Mucosa of rectum (tissue), 2 donors: ENCODE data around the gene DGCR8.

Experiments used
- H3K27ac ChIP-seq, 2 donors: one replicate each; pipeline ENCODE4 v1.7.0; 2013; ENCODE audit warnings: inconsistent platforms in 2 of 2, low read depth in 2 of 2, low read length in 2 of 2
- H3K27me3 ChIP-seq, 2 donors: one replicate each; pipeline ENCODE4 v1.7.0; 2013; ENCODE audit warnings: low read length in 2 of 2; ENCODE audit not compliant: control insufficient read depth in 2 of 2, insufficient read depth in 2 of 2
- H3K36me3 ChIP-seq, 2 donors: one replicate each; pipeline ENCODE4 v1.7.0; 2013; ENCODE audit warnings: low read length in 2 of 2; ENCODE audit not compliant: control insufficient read depth in 2 of 2, insufficient read depth in 2 of 2
- H3K4me1 ChIP-seq, 2 donors: one replicate each; pipeline ENCODE4 v1.7.0; 2013; ENCODE audit warnings: low read length in 2 of 2, mild to moderate bottlenecking in 1 of 2; ENCODE audit not compliant: control insufficient read depth in 2 of 2, insufficient read depth in 2 of 2
- H3K4me3 ChIP-seq, 2 donors: one replicate each; pipeline ENCODE4 v1.7.0; 2013; ENCODE audit warnings: low read length in 2 of 2
- H3K9ac ChIP-seq, 2 donors: one replicate each; pipeline ENCODE4 v1.7.0; 2013; ENCODE audit warnings: low read length in 2 of 2, low read depth in 1 of 2, mild to moderate bottlenecking in 1 of 2
- H3K9me3 ChIP-seq, 2 donors: one replicate each; pipeline ENCODE4 v1.7.0; 2013; ENCODE audit warnings: low read length in 2 of 2; ENCODE audit not compliant: control insufficient read depth in 2 of 2
- donor health status: healthy.
- donor health status: Normal muscosa, but diverticular disease.

Gene DGCR8

DNA sequence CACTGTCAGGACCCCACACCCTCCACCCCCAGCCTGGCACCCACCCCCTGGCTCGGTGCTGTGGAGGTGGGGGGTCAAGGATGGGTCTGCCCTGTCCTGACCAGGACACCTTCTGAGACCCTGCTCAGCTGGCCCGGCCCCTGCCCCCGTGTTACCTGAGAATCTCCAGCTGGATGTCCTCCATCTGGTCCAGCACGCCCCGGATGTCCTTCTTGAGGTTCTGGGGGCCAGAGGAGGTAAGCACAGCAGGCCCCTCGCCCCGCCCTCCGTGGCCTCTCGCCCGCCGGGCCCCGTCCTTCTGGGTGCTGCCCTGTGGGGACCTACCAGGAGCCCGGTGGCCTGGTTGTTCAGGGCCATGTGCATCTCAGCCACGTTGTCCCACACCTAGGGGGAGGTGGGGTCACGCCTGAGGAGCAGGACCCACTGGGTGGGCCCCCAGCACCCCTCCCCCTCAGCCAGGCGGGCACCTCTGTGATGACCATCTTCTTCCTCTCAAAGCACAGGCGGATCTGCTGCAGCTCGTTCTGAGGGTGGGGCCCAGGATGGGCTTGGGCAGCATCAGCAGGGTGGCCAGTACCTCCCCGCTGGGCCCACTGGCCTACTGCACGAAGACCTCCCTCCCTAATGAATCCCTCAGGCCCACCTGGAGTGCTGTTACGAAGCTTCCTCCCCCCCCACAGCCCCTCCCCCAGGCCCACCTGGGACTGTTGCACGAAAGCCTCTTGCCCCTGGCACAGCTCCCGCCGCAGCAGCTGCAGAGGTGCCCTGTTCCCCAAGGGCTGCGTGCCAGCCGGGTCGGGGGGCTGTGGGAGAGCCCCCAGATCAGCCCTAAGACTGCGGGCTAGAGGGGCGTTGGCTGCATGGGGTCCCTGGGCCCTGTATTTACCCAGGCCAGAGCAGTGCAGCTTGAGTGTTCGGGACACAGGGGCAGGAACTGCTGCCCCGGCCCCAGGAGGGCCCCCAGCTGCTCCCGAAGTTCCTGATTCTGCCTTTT is 69.5 kb downstream of the DGCR8 start:
- no peaks in the 10 kb centered on the region for H3K36me3 ChIP-seq
- H3K9ac ChIP-seq: no peak overlapping the region
- no peaks in the 10 kb centered on the region for H3K9me3 ChIP-seq
- no peak overlapping the region for H3K27ac ChIP-seq
- H3K4me3 ChIP-seq: no peak overlapping the region
- H3K27me3 ChIP-seq: peaks cover 0 to 2% of the 10 kb centered on the region in 2 donors
- no peaks in the 10 kb centered on the region for H3K4me1 ChIP-seq

DNA sequence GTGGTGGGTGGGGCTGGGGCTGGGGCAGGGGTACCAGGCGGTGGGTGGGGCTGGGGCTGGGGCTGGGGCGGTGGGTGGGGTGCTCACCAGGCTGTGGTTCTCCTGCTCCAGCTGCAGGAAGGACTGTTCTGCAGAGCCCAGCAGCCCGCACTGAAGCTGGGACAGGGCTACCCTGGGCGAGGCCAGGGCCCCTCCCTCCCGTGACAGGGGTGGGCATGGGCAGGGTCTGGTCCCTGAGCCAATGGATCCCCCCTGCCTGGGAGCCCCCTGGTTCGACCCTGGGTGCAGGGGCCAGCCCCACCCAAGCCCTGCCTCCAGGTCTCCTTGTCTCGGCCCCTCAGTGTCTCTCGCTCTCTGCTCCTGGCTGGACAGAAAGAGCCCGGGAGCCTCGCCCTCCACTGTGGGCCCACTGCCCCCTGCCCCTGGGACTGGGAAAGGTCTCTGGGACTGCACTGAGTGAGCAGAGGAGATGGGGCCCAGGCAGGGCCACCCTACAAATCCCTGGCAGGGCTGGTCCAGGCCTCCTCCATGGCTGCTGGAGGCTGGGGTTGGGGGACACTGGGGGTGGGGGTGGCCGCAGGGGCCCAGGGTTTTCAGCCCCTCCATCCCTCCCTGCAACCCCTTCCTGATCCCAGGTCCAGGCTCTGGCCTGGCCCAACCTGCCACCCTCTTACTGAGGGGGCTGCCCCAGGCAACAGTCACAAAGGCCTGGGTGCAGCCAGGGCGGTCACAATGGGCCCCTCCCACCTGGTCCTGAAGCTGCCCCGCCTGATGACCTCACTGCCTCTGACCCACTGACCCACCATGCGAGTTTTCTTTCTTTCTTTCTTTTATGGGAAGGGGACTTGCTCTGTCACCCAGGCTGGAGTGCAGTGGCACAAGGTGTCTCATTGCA is 70.6 kb downstream of the DGCR8 start, which contains the start of gene CCDC188:
Gene CCDC188 (minus strand): TSS at position 675 of the 895 bp plus-strand sequence. CDS start 69 bp downstream, at position 606.
- Histone ChIP-seq H3K9me3 (no peaks in the 10 kb centered on the region), H3K9ac (no peak within 1 kb of the TSS), H3K36me3 (no peaks in the 10 kb centered on the region), H3K27ac (no peak within 1 kb of the TSS), H3K27me3 (peaks cover 0 to 2% of the 10 kb centered on the region in 2 donors), H3K4me1 (no peaks in the 10 kb centered on the region), H3K4me3 (no peak within 1 kb of the TSS)

DNA sequence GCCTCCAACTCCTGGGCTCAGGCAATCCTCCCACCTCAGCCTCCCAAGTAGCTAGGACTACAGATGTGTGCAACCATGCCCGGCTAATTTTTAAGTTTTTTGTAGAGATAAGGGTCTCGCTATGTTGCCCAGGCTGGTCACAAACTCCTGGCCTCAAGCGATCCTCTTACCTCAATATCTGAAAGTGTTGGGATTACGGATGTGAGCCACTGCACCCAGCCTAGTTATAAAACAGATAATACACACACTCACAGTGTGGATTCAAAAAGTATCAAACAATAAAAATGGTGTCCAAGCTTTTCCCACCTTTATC is 71.2 kb downstream of the DGCR8 start:
- no peaks in the 10 kb centered on the region for H3K4me1 ChIP-seq
- H3K36me3 ChIP-seq: no peaks in the 10 kb centered on the region
- H3K27me3 ChIP-seq: peaks cover 0 to 2% of the 10 kb centered on the region in 2 donors
- no peak overlapping the region for H3K27ac ChIP-seq
- no peaks in the 10 kb centered on the region for H3K9me3 ChIP-seq
- H3K4me3 ChIP-seq: no peak overlapping the region
- no peak overlapping the region for H3K9ac ChIP-seq

DNA sequence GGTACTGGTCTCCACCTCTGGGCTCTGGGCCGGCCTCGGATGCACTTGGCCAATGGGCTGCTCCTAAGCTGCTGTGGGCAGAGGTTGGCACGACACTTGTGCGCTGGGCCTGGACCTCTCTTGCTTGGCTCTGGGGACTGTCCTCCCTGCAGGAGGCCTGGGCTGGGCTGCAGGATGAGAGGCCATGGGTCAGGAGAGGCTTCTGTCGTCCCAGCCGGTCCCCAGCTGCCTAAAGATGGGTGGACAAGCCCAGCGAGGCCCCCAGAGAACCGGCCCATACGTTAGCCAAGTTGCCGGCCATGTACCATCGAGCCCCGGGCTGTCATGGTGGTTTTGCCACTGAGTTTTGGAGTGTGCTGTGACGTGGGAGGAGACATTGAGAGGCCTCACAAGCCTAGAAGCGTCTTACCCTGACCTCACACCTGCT is 72.4 kb downstream of the DGCR8 start:
- Histone ChIP-seq H3K9me3 (no peaks in the 10 kb centered on the region), H3K9ac (no peak overlapping the region), H3K36me3 (no peaks in the 10 kb centered on the region), H3K4me3 (no peak overlapping the region), H3K4me1 (no peaks in the 10 kb centered on the region), H3K27ac (no peak overlapping the region), H3K27me3 (peaks cover 0 to 2% of the 10 kb centered on the region in 2 donors)

DNA sequence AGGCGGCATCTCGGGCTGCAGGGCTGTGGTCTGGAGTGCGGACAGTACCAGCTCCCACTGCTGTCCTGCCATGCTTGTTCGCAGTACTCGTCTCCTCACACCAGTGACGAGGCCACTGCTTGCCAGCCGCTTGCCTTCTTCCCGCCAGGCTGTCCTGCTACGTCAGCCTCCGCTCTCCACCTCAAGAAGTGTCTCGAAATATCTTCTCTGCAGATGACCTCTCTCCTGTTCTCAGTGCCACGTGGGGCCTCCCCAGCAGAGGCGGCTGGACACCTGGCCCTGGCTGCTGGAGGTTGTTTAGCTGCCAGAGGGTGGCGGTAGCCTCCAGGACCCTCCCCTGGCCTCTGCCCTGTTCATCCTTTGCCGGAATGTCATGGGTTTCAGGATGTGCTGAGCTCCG is 73.9 kb downstream of the DGCR8 start:
- Histone ChIP-seq H3K27me3 (peaks cover 0 to 2% of the 10 kb centered on the region in 2 donors), H3K9ac (no peak overlapping the region), H3K27ac (no peak overlapping the region), H3K9me3 (no peaks in the 10 kb centered on the region), H3K4me1 (no peaks in the 10 kb centered on the region), H3K36me3 (no peaks in the 10 kb centered on the region), H3K4me3 (no peak overlapping the region)

DNA sequence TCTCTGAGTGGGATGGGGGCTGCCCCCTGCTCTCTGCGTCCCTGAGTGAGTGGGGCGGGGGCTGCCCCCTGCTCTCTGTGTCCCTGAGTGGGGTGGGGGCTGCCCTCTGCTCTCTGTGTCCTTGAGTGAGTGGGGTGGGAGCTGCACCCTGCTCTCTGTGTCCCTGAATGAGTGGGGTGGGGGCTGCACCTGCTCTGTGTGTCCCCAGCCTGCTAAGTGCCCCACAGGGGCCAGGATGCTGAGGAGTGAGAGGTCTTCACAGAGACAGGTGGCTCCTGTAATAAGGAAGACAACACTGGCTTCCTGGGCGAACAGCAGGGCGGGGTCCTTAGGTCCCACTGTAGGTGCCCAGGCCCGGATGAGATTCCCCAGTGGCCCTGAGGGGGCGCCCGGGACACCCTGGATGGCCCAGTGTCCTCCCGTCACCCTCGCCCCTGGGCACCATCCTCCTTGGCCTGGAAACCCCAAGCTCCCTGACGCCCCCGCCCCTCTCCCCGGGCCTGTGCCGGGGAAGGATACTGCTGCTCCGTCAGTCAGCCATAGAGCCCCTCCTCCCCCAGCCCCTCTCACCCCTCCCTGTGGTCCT is 74.7 kb downstream of the DGCR8 start:
- no peak overlapping the region for H3K9ac ChIP-seq
- no peak overlapping the region for H3K4me3 ChIP-seq
- H3K27me3 ChIP-seq: peaks cover 0 to 2% of the 10 kb centered on the region in 2 donors
- H3K36me3 ChIP-seq: no peaks in the 10 kb centered on the region
- H3K27ac ChIP-seq: no peak overlapping the region
- H3K9me3 ChIP-seq: no peaks in the 10 kb centered on the region
- H3K4me1 ChIP-seq: no peaks in the 10 kb centered on the region

DNA sequence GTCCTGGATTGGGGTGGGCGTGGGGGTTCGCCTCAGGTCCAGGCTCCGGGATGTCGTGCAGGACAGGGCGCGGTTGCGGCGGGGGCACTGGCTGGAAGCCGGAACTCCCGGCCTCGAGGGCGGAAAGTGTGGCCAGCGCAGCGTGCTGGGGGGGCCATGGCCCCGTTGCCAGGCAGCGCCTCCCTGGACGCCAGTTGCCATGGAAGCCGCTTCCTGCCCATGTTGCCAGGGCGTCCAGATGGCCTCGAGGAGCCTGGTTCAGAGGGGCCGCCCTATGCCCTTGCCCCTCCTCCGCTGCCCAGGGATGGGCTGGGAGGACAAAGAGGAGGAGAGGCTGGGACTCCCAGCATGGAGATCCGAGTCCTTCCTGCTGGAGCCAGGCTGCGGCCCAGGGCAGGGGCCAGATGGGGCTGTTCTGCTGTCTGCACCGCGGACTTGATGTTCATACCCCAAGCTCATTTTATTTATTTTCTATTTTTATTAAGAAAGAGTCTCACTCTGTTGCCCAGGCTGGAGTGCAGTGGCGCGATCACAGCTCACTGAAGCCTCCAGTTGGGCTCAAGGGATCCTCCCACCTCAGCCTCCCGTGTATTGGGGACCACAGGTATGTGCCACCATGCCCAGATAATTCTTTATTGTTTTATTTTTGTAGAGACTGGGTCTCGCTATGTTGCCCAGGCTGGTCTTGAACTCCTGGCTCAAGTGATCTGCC is 75.4 kb downstream of the DGCR8 start:
- peaks cover 0 to 2% of the 10 kb centered on the region in 2 donors for H3K27me3 ChIP-seq
- H3K4me3 ChIP-seq: no peak overlapping the region
- H3K9me3 ChIP-seq: no peaks in the 10 kb centered on the region
- no peak overlapping the region for H3K9ac ChIP-seq
- no peak overlapping the region for H3K27ac ChIP-seq
- H3K36me3 ChIP-seq: no peaks in the 10 kb centered on the region
- H3K4me1 ChIP-seq: no peaks in the 10 kb centered on the region

DNA sequence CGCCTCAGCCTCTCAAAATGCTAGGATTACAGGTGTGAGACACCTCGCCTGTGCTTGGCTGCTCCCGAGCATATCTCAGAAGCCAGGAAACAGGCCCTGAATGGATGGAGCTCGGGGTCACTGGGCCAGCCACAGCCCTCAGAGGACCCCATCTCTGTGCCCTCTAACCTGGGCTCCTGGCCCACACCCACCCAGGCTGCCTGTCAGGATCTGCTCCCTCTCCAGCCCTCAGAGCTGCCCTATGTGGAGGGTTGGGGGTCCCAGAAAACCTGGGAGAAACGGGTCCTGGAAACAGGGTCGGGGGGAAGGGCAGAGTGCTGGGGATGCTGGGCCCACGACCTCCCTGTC is 76.0 kb downstream of the DGCR8 start:
- Histone ChIP-seq H3K27me3 (peaks cover 0 to 2% of the 10 kb centered on the region in 2 donors), H3K9me3 (no peaks in the 10 kb centered on the region), H3K9ac (no peak overlapping the region), H3K36me3 (no peaks in the 10 kb centered on the region), H3K4me3 (no peak overlapping the region), H3K4me1 (no peaks in the 10 kb centered on the region), H3K27ac (no peak overlapping the region)

DNA sequence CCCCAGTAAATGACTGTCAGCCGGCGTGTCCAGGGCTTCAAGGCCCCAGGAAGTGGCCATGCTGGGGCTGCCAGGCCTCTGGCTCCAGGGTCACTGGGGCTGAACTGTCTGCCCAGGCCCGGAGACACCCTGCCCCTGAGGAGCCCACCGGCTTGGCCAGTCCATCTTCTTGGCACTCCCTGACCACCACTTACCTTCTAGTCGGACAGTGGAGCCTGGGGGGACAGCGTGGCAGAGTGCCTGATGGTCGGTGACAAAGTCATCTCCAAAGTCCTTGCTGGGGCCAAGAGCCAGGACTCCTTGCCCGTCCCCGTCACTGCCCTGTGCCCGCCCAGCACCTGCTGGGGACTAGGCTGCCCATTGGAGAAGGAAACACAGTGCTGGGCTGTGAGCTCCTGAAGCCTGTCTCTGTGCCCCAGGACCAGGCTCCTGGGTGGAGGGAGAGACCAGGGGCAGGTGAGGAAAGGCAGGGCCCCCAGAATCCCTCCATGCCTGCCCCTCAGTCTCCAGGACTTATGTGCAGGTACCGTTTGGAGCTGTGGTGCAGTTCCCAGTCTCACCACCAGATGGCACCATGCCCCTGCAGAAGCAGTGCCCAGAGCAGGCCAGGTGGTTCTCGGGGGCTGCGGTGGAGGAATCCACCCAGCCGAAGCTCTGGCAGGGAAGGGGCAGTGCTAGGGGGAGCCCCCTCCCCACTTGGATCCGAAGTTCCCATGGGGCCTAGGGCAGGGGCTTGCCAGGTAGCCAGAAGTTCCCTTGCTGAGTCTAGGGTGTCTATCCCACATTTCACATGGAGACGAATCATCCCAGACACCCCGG is 76.8 kb downstream of the DGCR8 start:
- H3K9me3 ChIP-seq: no peaks in the 10 kb centered on the region
- no peak overlapping the region for H3K27ac ChIP-seq
- no peaks in the 10 kb centered on the region for H3K4me1 ChIP-seq
- no peak overlapping the region for H3K9ac ChIP-seq
- H3K4me3 ChIP-seq: no peak overlapping the region
- H3K36me3 ChIP-seq: no peaks in the 10 kb centered on the region
- peaks cover 0 to 2% of the 10 kb centered on the region in 2 donors for H3K27me3 ChIP-seq
